Natural killer cell (primary cell): Measurements from ENCODE around the gene RERE. TPM values are rescaled to one million over a fixed set of nuclear protein-coding genes. Genes with fewer than 3 reads are reported as not detected.
A peak's percentile ranks its signal among the peaks of the same experiment; 100 is the strongest.

Source experiments
- ATAC-seq, 3 donors: fragments of 150-1000 bp in 2 of 3; fragments of 200-7000 bp in 1 of 3; cut with Tn5 transposase; 1 replicate in 1 of 3; 2 replicates in 2 of 3; pipeline ENCODE4 v1.10.0; 2021; ENCODE audit warnings: mild to moderate bottlenecking in 2 of 3, moderate library complexity in 2 of 3
- DNase-seq, 2 donors: peaks; one replicate each; pipeline versions ENCODE4 v3.0.0 to v3.0.0-alpha.2; 2013 to 2021; ENCODE audit warnings: mixed read lengths in 1 of 2
- H3K27ac ChIP-seq: one replicate; pipeline ENCODE4 v1.5.1; 2013; ENCODE audit warnings: mild to moderate bottlenecking, low read length
- H3K27me3 ChIP-seq: one replicate; pipeline ENCODE4 v1.6.1; 2013; ENCODE audit warnings: low read length; ENCODE audit not compliant: control insufficient read depth, insufficient read depth
- H3K36me3 ChIP-seq: one replicate; pipeline ENCODE4 v1.6.1; 2013; ENCODE audit warnings: low read length; ENCODE audit not compliant: control insufficient read depth, insufficient read depth
- H3K4me1 ChIP-seq: one replicate; pipeline ENCODE4 v1.6.1; 2013; ENCODE audit warnings: low read length; ENCODE audit not compliant: control insufficient read depth, insufficient read depth
- H3K4me3 ChIP-seq: one replicate; pipeline ENCODE4 v1.5.1; 2013; ENCODE audit warnings: low read length
- H3K9me3 ChIP-seq: one replicate; pipeline ENCODE4 v1.6.1; 2013; ENCODE audit warnings: low read length; ENCODE audit not compliant: control insufficient read depth, insufficient read depth
- H3K27ac Mint-ChIP-seq, 2 donors: one replicate each; pipeline ENCODE4 v1.8.0; 2022; ENCODE audit warnings: mild to moderate bottlenecking in 2 of 2, mixed read lengths in 2 of 2, moderate library complexity in 1 of 2
- H3K27me3 Mint-ChIP-seq, 2 donors: one replicate each; pipeline ENCODE4 v1.8.0; 2022; ENCODE audit warnings: low read depth in 2 of 2, mixed read lengths in 2 of 2
- H3K36me3 Mint-ChIP-seq: one replicate; pipeline ENCODE4 v1.8.0; 2022; ENCODE audit warnings: mixed read lengths
- H3K4me1 Mint-ChIP-seq, 2 donors: one replicate each; pipeline ENCODE4 v1.8.0; 2022; ENCODE audit warnings: mixed read lengths in 2 of 2
- H3K4me3 Mint-ChIP-seq: one replicate; pipeline ENCODE4 v1.8.0; 2022; ENCODE audit warnings: mild to moderate bottlenecking, moderate library complexity, mixed read lengths
- H3K9me3 Mint-ChIP-seq, 2 donors: one replicate each; pipeline ENCODE4 v1.8.0; 2022; ENCODE audit warnings: mixed read lengths in 2 of 2
- CTCF ChIP-seq: fragments of 200-600 bp; IDR thresholded peaks from one replicate; pipeline ENCODE4 v1.8.0; 2022; ENCODE audit warnings: antibody characterized with exemption
- WGBS: methylation state at CpG from one replicate; pipeline ENCODE4 v1.1.7; 2013; ENCODE audit warnings: missing lambda C conversion rate; ENCODE audit not compliant: insufficient coverage; 5-methylcytosine and 5-hydroxymethylcytosine counted together
- intact Hi-C: fragments of 100-400 bp; cut with micrococcal nuclease; formaldehyde crosslinking; loops from one replicate; pipeline ENCODE4 v1.14.2; 2022
- total RNA-seq, 4 donors: library from RNA; stranded (reverse); fragments of 120-200 nt in 1 of 4; gene quantifications; one replicate each; pipeline versions ENCODE4 v1.2.3 to v1.2.4, GENCODE V29; 2013 to 2022

Gene RERE
- total RNA-seq, 3 donors from 2014 or later (not counting 1 experiment from before 2014, with no cell fraction given): 67.7 to 76.0 (median 73.0) TPM

GRCh38 chr1:8651962-8652361, 165.5 kb downstream of the RERE start:
- Histone ChIP-seq H3K4me1 (peaks cover 21% of the 10 kb centered on the region), H3K27ac (no peak overlapping the region), H3K9me3 (no peaks in the 10 kb centered on the region), H3K4me3 (no peak overlapping the region), H3K36me3 (no peaks in the 10 kb centered on the region), H3K27me3 (no peaks in the 10 kb centered on the region)
- Mint-ChIP-seq H3K27me3 (no peaks in the 10 kb centered on the region), H3K9me3 (no peaks in the 10 kb centered on the region), H3K36me3 (no peaks in the 10 kb centered on the region), H3K27ac (peak overlapping the region; percentile 98 to 99), H3K4me1 (peaks cover 35 to 37% of the 10 kb centered on the region in 2 donors), H3K4me3 (peak overlapping the region; percentile 80)
- peak in 2 of 3 donors; percentile 1 to 19 for ATAC-seq
- 67% methylated on average over 2 of the region's 2 CpGs for WGBS
- TF ChIP-seq CTCF: no peak
- intact Hi-C loops: loop anchor here (1.0 to 2.0 kb wide), 2 partner anchors 49 to 155 kb away; no protein-coding TSS in a partner anchor
- no peak for DNase-seq

GRCh38 chr1:8651236-8651890, 166.1 kb downstream of the RERE start:
- peaks cover 38 to 39% of the 10 kb centered on the region in 2 donors for H3K4me1 Mint-ChIP-seq
- peak overlapping the region; percentile 98 to 99 for H3K27ac Mint-ChIP-seq
- no peaks in the 10 kb centered on the region for H3K36me3 Mint-ChIP-seq
- 6% methylated on average over 3 of the region's 3 CpGs for WGBS
- TF ChIP-seq CTCF: no peak
- no peaks in the 10 kb centered on the region for H3K27me3 Mint-ChIP-seq
- H3K4me3 Mint-ChIP-seq: peak overlapping the region; percentile 53
- Histone ChIP-seq H3K4me1 (peaks cover 21% of the 10 kb centered on the region), H3K27ac (no peak overlapping the region), H3K9me3 (no peaks in the 10 kb centered on the region), H3K36me3 (no peaks in the 10 kb centered on the region), H3K4me3 (no peak overlapping the region), H3K27me3 (no peaks in the 10 kb centered on the region)
- peak in 1 of 2 donors; percentile 40 for DNase-seq
- no peaks in the 10 kb centered on the region for H3K9me3 Mint-ChIP-seq
- intact Hi-C loops: no loop called here
- peak in 2 of 3 donors; percentile 19 to 42 for ATAC-seq

- peak overlapping the region; percentile 50 for H3K4me3 Mint-ChIP-seq
- no peak for TF ChIP-seq CTCF
- H3K4me1 Mint-ChIP-seq: peaks cover 38 to 39% of the 10 kb centered on the region in 2 donors
- WGBS: over 99% methylated on average over 4 of the region's 6 CpGs
- no peak overlapping the region for H3K4me3 ChIP-seq
- ATAC-seq (no peak), DNase-seq (no peak)
- no peaks in the 10 kb centered on the region for H3K36me3 ChIP-seq
- no peaks in the 10 kb centered on the region for H3K27me3 ChIP-seq
- H3K4me1 ChIP-seq: peaks cover 21% of the 10 kb centered on the region
- no peaks in the 10 kb centered on the region for H3K36me3 Mint-ChIP-seq
- intact Hi-C loops: no loop called here
- no peak overlapping the region for H3K27ac ChIP-seq
- H3K27me3 Mint-ChIP-seq: no peaks in the 10 kb centered on the region
- no peaks in the 10 kb centered on the region for H3K9me3 Mint-ChIP-seq
- peak overlapping the region; percentile 79 to 99 for H3K27ac Mint-ChIP-seq
- H3K9me3 ChIP-seq: no peaks in the 10 kb centered on the region
Measured at GRCh38 chr1:8649875-8650274, 167.6 kb downstream of the RERE start.

GRCh38 chr1:8649027-8649426, 168.4 kb downstream of the RERE start:
- 64% methylated on average over 1 of the region's 1 CpG for WGBS
- Mint-ChIP-seq H3K4me3 (no peak overlapping the region), H3K27me3 (no peaks in the 10 kb centered on the region), H3K4me1 (peaks cover 39 to 42% of the 10 kb centered on the region in 2 donors), H3K9me3 (no peaks in the 10 kb centered on the region), H3K27ac (no peak overlapping the region), H3K36me3 (no peaks in the 10 kb centered on the region)
- no peaks in the 10 kb centered on the region for H3K36me3 ChIP-seq
- no peak for ATAC-seq
- no peaks in the 10 kb centered on the region for H3K27me3 ChIP-seq
- DNase-seq: no peak
- peaks cover 21% of the 10 kb centered on the region for H3K4me1 ChIP-seq
- H3K9me3 ChIP-seq: no peaks in the 10 kb centered on the region
- no peak for TF ChIP-seq CTCF
- no peak overlapping the region for H3K27ac ChIP-seq
- no peak overlapping the region for H3K4me3 ChIP-seq
- intact Hi-C loops: no loop called here
